Upper lobe of left lung (tissue), 4 donors: ENCODE results near the gene MCF2L.

Source experiments
- CTCF ChIP-seq, 6 experiments: fragments of 450-650 bp in 4 of 6; fragments of 200-600 bp in 2 of 6; sonication (generic) in 2 of 6; IDR thresholded peaks; one replicate each; pipeline ENCODE4 v1.5.1; 2016 to 2019; ENCODE audit warnings: antibody characterized with exemption in 6 of 6
- POLR2A ChIP-seq, 4 donors: fragments of 450-650 bp; IDR thresholded peaks; one replicate each; pipeline ENCODE4 v1.5.1; 2016 to 2017; ENCODE audit warnings: antibody characterized with exemption in 4 of 4, mild to moderate bottlenecking in 2 of 4

- TF ChIP-seq CTCF (IDR thresholded peaks at IDR 0.05) (no peak), POLR2A (IDR thresholded peaks at IDR 0.05) (no peak)
Observed at GRCh38 chr13:112995395-112996191, 26.6 kb downstream of the MCF2L start.
